Natural killer cell (primary cell): ENCODE data around the gene LSM3. TPM values are rescaled to one million over a fixed set of nuclear protein-coding genes. Genes with fewer than 3 reads are reported as not detected.

Experiments
- ATAC-seq, 3 donors: fragments of 150-1000 bp in 2 of 3; fragments of 200-7000 bp in 1 of 3; cut with Tn5 transposase; 1 replicate in 1 of 3; 2 replicates in 2 of 3; pipeline ENCODE4 v1.10.0; 2021; ENCODE audit warnings: mild to moderate bottlenecking in 2 of 3, moderate library complexity in 2 of 3
- DNase-seq, 2 donors: peaks; one replicate each; pipeline versions ENCODE4 v3.0.0 to v3.0.0-alpha.2; 2013 to 2021; ENCODE audit warnings: mixed read lengths in 1 of 2
- H3K27ac ChIP-seq: one replicate; pipeline ENCODE4 v1.5.1; 2013; ENCODE audit warnings: mild to moderate bottlenecking, low read length
- H3K27me3 ChIP-seq: one replicate; pipeline ENCODE4 v1.6.1; 2013; ENCODE audit warnings: low read length; ENCODE audit not compliant: control insufficient read depth, insufficient read depth
- H3K36me3 ChIP-seq: one replicate; pipeline ENCODE4 v1.6.1; 2013; ENCODE audit warnings: low read length; ENCODE audit not compliant: control insufficient read depth, insufficient read depth
- H3K4me1 ChIP-seq: one replicate; pipeline ENCODE4 v1.6.1; 2013; ENCODE audit warnings: low read length; ENCODE audit not compliant: control insufficient read depth, insufficient read depth
- H3K4me3 ChIP-seq: one replicate; pipeline ENCODE4 v1.5.1; 2013; ENCODE audit warnings: low read length
- H3K9me3 ChIP-seq: one replicate; pipeline ENCODE4 v1.6.1; 2013; ENCODE audit warnings: low read length; ENCODE audit not compliant: control insufficient read depth, insufficient read depth
- H3K27ac Mint-ChIP-seq, 2 donors: one replicate each; pipeline ENCODE4 v1.8.0; 2022; ENCODE audit warnings: mild to moderate bottlenecking in 2 of 2, mixed read lengths in 2 of 2, moderate library complexity in 1 of 2
- H3K27me3 Mint-ChIP-seq, 2 donors: one replicate each; pipeline ENCODE4 v1.8.0; 2022; ENCODE audit warnings: low read depth in 2 of 2, mixed read lengths in 2 of 2
- H3K36me3 Mint-ChIP-seq: one replicate; pipeline ENCODE4 v1.8.0; 2022; ENCODE audit warnings: mixed read lengths
- H3K4me1 Mint-ChIP-seq, 2 donors: one replicate each; pipeline ENCODE4 v1.8.0; 2022; ENCODE audit warnings: mixed read lengths in 2 of 2
- H3K4me3 Mint-ChIP-seq: one replicate; pipeline ENCODE4 v1.8.0; 2022; ENCODE audit warnings: mild to moderate bottlenecking, moderate library complexity, mixed read lengths
- H3K9me3 Mint-ChIP-seq, 2 donors: one replicate each; pipeline ENCODE4 v1.8.0; 2022; ENCODE audit warnings: mixed read lengths in 2 of 2
- CTCF ChIP-seq: fragments of 200-600 bp; IDR thresholded peaks from one replicate; pipeline ENCODE4 v1.8.0; 2022; ENCODE audit warnings: antibody characterized with exemption
- WGBS: methylation state at CpG from one replicate; pipeline ENCODE4 v1.1.7; 2013; ENCODE audit warnings: missing lambda C conversion rate; ENCODE audit not compliant: insufficient coverage; 5-methylcytosine and 5-hydroxymethylcytosine counted together
- intact Hi-C: fragments of 100-400 bp; cut with micrococcal nuclease; formaldehyde crosslinking; loops from one replicate; pipeline ENCODE4 v1.14.2; 2022
- total RNA-seq, 4 donors: library from RNA; stranded (reverse); fragments of 120-200 nt in 1 of 4; gene quantifications; one replicate each; pipeline versions ENCODE4 v1.2.3 to v1.2.4, GENCODE V29; 2013 to 2022

LSM3 gene
- total RNA-seq, 3 donors from 2014 or later (not counting 1 experiment from before 2014, with no cell fraction given): 7.6 to 9.1 (median 8.9) TPM

GRCh38 chr3:14242490-14243311 is 64.1 kb downstream of the LSM3 start:
- peaks cover 11 to 23% of the 10 kb centered on the region in 2 donors for H3K27me3 Mint-ChIP-seq
- ATAC-seq (no peak), DNase-seq (no peak)
- no peaks in the 10 kb centered on the region for H3K36me3 Mint-ChIP-seq
- no peaks in the 10 kb centered on the region for H3K4me1 Mint-ChIP-seq
- Histone ChIP-seq H3K27me3 (no peaks in the 10 kb centered on the region), H3K27ac (no peak overlapping the region), H3K36me3 (no peaks in the 10 kb centered on the region), H3K9me3 (no peaks in the 10 kb centered on the region), H3K4me3 (no peak overlapping the region), H3K4me1 (no peaks in the 10 kb centered on the region)
- H3K27ac Mint-ChIP-seq: no peak overlapping the region
- no peaks in the 10 kb centered on the region for H3K9me3 Mint-ChIP-seq
- no peak overlapping the region for H3K4me3 Mint-ChIP-seq
- no peak for TF ChIP-seq CTCF
- WGBS: 84% methylated on average over 12 of the region's 12 CpGs
- intact Hi-C loops: no loop called here

GRCh38 chr3:14243782-14244181 is 65.2 kb downstream of the LSM3 start:
- DNase-seq (no peak), ATAC-seq (no peak)
- H3K4me3 Mint-ChIP-seq: no peak overlapping the region
- Histone ChIP-seq H3K27ac (no peak overlapping the region), H3K27me3 (no peaks in the 10 kb centered on the region), H3K9me3 (no peaks in the 10 kb centered on the region), H3K4me1 (no peaks in the 10 kb centered on the region), H3K4me3 (no peak overlapping the region), H3K36me3 (no peaks in the 10 kb centered on the region)
- no peaks in the 10 kb centered on the region for H3K36me3 Mint-ChIP-seq
- H3K9me3 Mint-ChIP-seq: no peaks in the 10 kb centered on the region
- H3K27me3 Mint-ChIP-seq: peaks cover 15 to 23% of the 10 kb centered on the region in 2 donors
- 96% methylated on average over 5 of the region's 5 CpGs for WGBS
- no peaks in the 10 kb centered on the region for H3K4me1 Mint-ChIP-seq
- no peak overlapping the region for H3K27ac Mint-ChIP-seq
- intact Hi-C loops: no loop called here
- TF ChIP-seq CTCF: no peak

GRCh38 chr3:14244521-14245247 is 66.1 kb downstream of the LSM3 start:
- Mint-ChIP-seq H3K9me3 (no peaks in the 10 kb centered on the region), H3K27me3 (peaks cover 15 to 18% of the 10 kb centered on the region in 2 donors), H3K27ac (no peak overlapping the region), H3K4me3 (no peak overlapping the region), H3K36me3 (no peaks in the 10 kb centered on the region), H3K4me1 (no peaks in the 10 kb centered on the region)
- no peak for ATAC-seq
- 90% methylated on average over 9 of the region's 9 CpGs for WGBS
- Histone ChIP-seq H3K9me3 (no peaks in the 10 kb centered on the region), H3K36me3 (no peaks in the 10 kb centered on the region), H3K27ac (no peak overlapping the region), H3K4me1 (no peaks in the 10 kb centered on the region), H3K4me3 (no peak overlapping the region), H3K27me3 (no peaks in the 10 kb centered on the region)
- no peak for DNase-seq
- intact Hi-C loops: no loop called here
- TF ChIP-seq CTCF: no peak
